Endodermal cell (in vitro differentiated cells): ENCODE measurements around the gene ARHGEF2. TPM values are rescaled to one million over a fixed set of nuclear protein-coding genes. Genes with fewer than 3 reads are reported as not detected.
A peak's percentile ranks its signal among the peaks of the same experiment; 100 is the strongest.

ENCODE experiments used
- DNase-seq: peaks from one replicate; pipeline ENCODE4 v3.0.0-alpha.2; 2017
- H3K27ac ChIP-seq: 2 replicates; pipeline ENCODE4 v1.5.1; 2013; ENCODE audit warnings: mild to moderate bottlenecking, low read depth, low read length, moderate library complexity
- H3K27me3 ChIP-seq: 2 replicates; pipeline ENCODE4 v1.6.1; 2013; ENCODE audit warnings: mild to moderate bottlenecking, low read length, moderate library complexity; ENCODE audit not compliant: insufficient read depth, control insufficient read depth, poor library complexity, severe bottlenecking
- H3K36me3 ChIP-seq: 2 replicates; pipeline ENCODE4 v1.7.0; 2013; ENCODE audit warnings: mild to moderate bottlenecking, low read length, moderate library complexity; ENCODE audit not compliant: control insufficient read depth, insufficient read depth
- H3K4me1 ChIP-seq: one replicate; pipeline ENCODE4 v1.7.0; 2013; ENCODE audit warnings: low read length; ENCODE audit not compliant: control insufficient read depth, insufficient read depth
- H3K4me3 ChIP-seq: 2 replicates; pipeline ENCODE4 v1.5.1; 2013; ENCODE audit warnings: mild to moderate bottlenecking, low read length, moderate library complexity
- H3K9ac ChIP-seq: 2 replicates; pipeline ENCODE4 v1.6.1; 2013; ENCODE audit warnings: mild to moderate bottlenecking, low read length, moderate library complexity; ENCODE audit not compliant: poor library complexity, severe bottlenecking; ENCODE audit errors: extremely low read depth
- H3K9me3 ChIP-seq: 2 replicates; pipeline ENCODE4 v1.6.1; 2013; ENCODE audit warnings: mild to moderate bottlenecking, low read length, moderate library complexity; ENCODE audit not compliant: control insufficient read depth
- H3K27ac Mint-ChIP-seq: 2 replicates; pipeline ENCODE4 v1.8.0; 2020; ENCODE audit warnings: mixed read lengths
- H3K27me3 Mint-ChIP-seq: 2 replicates; pipeline ENCODE4 v1.8.0; 2021; ENCODE audit warnings: mild to moderate bottlenecking, mixed read lengths; ENCODE audit not compliant: insufficient read depth
- H3K36me3 Mint-ChIP-seq: 2 replicates; pipeline ENCODE4 v1.8.0; 2020; ENCODE audit warnings: low read depth, mixed read lengths
- H3K4me1 Mint-ChIP-seq: 2 replicates; pipeline ENCODE4 v1.8.0; 2020; ENCODE audit warnings: mixed read lengths
- H3K4me3 Mint-ChIP-seq: 2 replicates; pipeline ENCODE4 v1.8.0; 2020; ENCODE audit warnings: mild to moderate bottlenecking, moderate library complexity, mixed read lengths
- H3K9me3 Mint-ChIP-seq: 2 replicates; pipeline ENCODE4 v1.8.0; 2020; ENCODE audit warnings: mild to moderate bottlenecking, mixed read lengths
- WGBS, 2 experiments: methylation state at CpG; one replicate each; pipeline versions ENCODE4 v1.1.5 to v1.1.7; 2013; ENCODE audit warnings: missing lambda C conversion rate in 2 of 2, mixed read lengths in 1 of 2; ENCODE audit not compliant: insufficient coverage in 1 of 2, insufficient read length in 1 of 2; 5-methylcytosine and 5-hydroxymethylcytosine counted together
- total RNA-seq, 2 donors: library from RNA; stranded (reverse); fragmentation: NEBNext Ultra II Directional in 1 of 2; extraction: Animal tissue kit (Norgen Biotek cat#: 25700) in 1 of 2; gene quantifications; 2 replicates in 1 of 2; 3 replicates in 1 of 2; pipeline ENCODE4 v1.2.1, GENCODE V29; 2021
- TF ChIP-seq, protein P1 (sequence below): fragments of 200-600 bp; sonication (generic); conservative IDR thresholded peaks from 2 replicates; pipeline ENCODE4 v1.5.0; 2021; ENCODE audit warnings: antibody characterized with exemption, mild to moderate bottlenecking

Gene ARHGEF2
- total RNA-seq, 2 donors from 2014 or later, result 134 to 147 TPM

DNA sequence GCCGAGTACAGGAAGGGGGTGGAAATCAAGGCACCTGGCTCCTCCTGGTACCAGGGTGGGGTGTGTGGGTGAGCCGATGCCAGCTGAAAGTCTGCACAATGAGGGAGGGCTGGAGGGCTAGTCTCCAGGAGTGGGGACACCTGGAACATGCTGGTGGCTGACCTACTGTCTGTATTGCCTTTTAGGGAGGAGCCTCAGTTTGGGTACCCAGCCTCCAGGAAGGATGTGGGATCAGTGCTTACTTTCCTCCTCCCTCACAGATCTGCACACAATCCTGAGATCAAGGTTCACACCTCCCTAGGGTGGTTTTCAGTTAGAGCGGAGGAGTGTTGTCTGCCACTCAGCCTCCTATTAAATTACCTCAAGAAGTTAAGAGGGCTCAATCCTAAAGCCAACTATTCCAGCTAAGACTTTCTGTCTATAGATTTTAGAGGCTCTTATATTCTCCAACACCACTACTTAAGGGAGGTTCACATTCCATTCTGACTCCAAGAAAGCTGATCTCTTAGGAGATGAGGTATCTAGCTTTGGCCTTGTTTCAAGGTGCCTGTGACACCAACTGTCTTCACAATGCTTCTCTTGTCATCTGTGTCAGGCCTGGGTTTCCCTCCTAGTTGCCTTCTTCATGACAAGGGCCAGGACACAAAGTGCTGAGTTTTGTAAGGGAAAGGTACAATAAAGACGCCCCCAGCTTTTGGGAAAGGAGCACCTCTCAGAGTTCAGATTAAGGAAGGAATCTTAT lies 26.7 kb upstream of the ARHGEF2 start:
- Mint-ChIP-seq H3K27ac (peak overlapping the region; percentile 55), H3K36me3 (peaks cover 20% of the 10 kb centered on the region), H3K4me1 (peaks cover 8% of the 10 kb centered on the region), H3K9me3 (no peaks in the 10 kb centered on the region), H3K27me3 (no peaks in the 10 kb centered on the region), H3K4me3 (no peak overlapping the region)
- no peak for DNase-seq
- WGBS, 2 experiments, result 85 to 100% methylated on average over 3 to 4 of the region's 4 CpGs
- Histone ChIP-seq H3K9ac (no peak overlapping the region), H3K4me1 (peaks cover 4% of the 10 kb centered on the region), H3K27ac (no peak overlapping the region), H3K9me3 (no peaks in the 10 kb centered on the region), H3K4me3 (no peak overlapping the region), H3K36me3 (peaks cover 23% of the 10 kb centered on the region), H3K27me3 (no peaks in the 10 kb centered on the region)
- TF ChIP-seq, protein P1, sequence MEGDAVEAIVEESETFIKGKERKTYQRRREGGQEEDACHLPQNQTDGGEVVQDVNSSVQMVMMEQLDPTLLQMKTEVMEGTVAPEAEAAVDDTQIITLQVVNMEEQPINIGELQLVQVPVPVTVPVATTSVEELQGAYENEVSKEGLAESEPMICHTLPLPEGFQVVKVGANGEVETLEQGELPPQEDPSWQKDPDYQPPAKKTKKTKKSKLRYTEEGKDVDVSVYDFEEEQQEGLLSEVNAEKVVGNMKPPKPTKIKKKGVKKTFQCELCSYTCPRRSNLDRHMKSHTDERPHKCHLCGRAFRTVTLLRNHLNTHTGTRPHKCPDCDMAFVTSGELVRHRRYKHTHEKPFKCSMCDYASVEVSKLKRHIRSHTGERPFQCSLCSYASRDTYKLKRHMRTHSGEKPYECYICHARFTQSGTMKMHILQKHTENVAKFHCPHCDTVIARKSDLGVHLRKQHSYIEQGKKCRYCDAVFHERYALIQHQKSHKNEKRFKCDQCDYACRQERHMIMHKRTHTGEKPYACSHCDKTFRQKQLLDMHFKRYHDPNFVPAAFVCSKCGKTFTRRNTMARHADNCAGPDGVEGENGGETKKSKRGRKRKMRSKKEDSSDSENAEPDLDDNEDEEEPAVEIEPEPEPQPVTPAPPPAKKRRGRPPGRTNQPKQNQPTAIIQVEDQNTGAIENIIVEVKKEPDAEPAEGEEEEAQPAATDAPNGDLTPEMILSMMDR, result no peak

DNA sequence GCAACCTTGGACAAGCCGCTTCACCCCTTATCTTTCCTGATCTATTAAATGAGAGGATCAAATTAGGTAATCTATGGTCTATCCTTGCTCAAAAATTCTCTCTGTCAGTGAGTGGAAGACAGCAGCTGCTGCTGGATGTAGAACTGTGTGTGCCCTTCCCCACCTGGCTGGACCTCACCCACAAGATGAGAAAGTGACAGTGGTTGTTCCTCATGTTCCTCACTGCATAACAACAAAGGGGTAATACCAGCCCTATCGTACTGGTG lies 25.5 kb upstream of the ARHGEF2 start:
- no peak overlapping the region for H3K27ac Mint-ChIP-seq
- no peak overlapping the region for H3K27ac ChIP-seq
- 47% methylated on average over 2 of the region's 2 CpGs; no CpG with 5 or more reads in 1 of the 2 experiments for WGBS, 2 experiments

DNA sequence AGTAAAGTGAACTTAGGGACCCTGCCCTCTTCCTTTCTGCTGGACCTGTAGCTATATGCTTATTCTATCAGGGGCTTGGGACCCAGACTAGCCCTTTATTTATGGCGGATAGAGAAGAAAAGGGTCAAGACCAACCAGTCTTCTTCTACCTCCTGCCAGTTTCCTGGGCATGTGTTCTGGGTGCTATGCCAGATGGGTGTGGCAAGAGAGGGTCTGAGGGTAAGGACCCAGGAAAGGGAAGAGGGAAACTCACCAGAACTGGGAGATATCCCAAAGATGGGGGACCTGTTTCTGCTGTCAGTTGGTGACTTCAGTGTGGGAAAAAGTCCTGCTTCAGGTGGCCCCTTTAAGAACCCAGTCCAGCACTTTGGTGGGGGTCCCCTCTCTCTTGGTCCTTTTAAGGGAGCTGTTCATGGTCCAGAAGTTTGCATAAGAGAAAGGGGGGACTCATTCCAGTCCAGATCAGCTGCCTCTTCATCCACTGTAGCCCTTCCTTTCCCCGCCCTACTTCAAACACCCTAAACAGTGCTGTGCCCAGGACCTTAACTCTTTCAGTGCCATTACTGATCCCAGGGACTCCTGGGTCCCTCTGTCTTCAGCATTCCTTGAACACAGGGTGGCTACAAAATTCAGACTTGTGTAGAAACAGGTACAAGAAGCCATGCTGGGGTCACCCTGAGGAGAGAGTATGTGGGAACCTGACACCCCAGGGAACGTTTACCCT lies 24.0 kb upstream of the ARHGEF2 start:
- Histone ChIP-seq H3K27ac (no peak overlapping the region), H3K27me3 (no peaks in the 10 kb centered on the region), H3K36me3 (peaks cover 4% of the 10 kb centered on the region), H3K4me1 (peaks cover 4% of the 10 kb centered on the region), H3K4me3 (no peak overlapping the region), H3K9ac (no peak overlapping the region), H3K9me3 (no peaks in the 10 kb centered on the region)
- 77 to 88% methylated on average over 3 of the region's 3 CpGs for WGBS, 2 experiments
- Mint-ChIP-seq H3K36me3 (peaks cover 7% of the 10 kb centered on the region), H3K27me3 (no peaks in the 10 kb centered on the region), H3K9me3 (no peaks in the 10 kb centered on the region), H3K4me1 (peaks cover 8% of the 10 kb centered on the region), H3K4me3 (no peak overlapping the region), H3K27ac (no peak overlapping the region)
- no peak for DNase-seq
- TF ChIP-seq, protein P1, result no peak

More for the DNA sequence above, 25.5 kb upstream of the ARHGEF2 start:
- DNase-seq, result no peak
- Histone ChIP-seq H3K9ac (no peak overlapping the region), H3K36me3 (peaks cover 11% of the 10 kb centered on the region), H3K4me1 (peaks cover 4% of the 10 kb centered on the region), H3K4me3 (no peak overlapping the region), H3K27me3 (no peaks in the 10 kb centered on the region), H3K9me3 (no peaks in the 10 kb centered on the region)
- Mint-ChIP-seq H3K4me3 (no peak overlapping the region), H3K4me1 (peaks cover 8% of the 10 kb centered on the region), H3K9me3 (no peaks in the 10 kb centered on the region), H3K36me3 (peaks cover 13% of the 10 kb centered on the region), H3K27me3 (no peaks in the 10 kb centered on the region)
- TF ChIP-seq, protein P1, result no peak
